Peyer's patch (tissue), 4 donors: ENCODE measurements around the gene TRAF3.

ENCODE experiments used
- POLR2A ChIP-seq, 2 donors: fragments of 450-650 bp; IDR thresholded peaks; one replicate each; pipeline ENCODE4 v1.5.1; 2017; ENCODE audit warnings: antibody characterized with exemption in 2 of 2, mild to moderate bottlenecking in 2 of 2, moderate library complexity in 2 of 2
- TF ChIP-seq, protein P1 (sequence below), 6 experiments: fragments of 450-650 bp in 4 of 6; fragments of 200-600 bp in 2 of 6; sonication (generic) in 1 of 6; IDR thresholded peaks; one replicate each; pipeline ENCODE4 v1.5.1; 2017 to 2019; ENCODE audit warnings: antibody characterized with exemption in 6 of 6, mild to moderate bottlenecking in 3 of 6, moderate library complexity in 1 of 6

DNA sequence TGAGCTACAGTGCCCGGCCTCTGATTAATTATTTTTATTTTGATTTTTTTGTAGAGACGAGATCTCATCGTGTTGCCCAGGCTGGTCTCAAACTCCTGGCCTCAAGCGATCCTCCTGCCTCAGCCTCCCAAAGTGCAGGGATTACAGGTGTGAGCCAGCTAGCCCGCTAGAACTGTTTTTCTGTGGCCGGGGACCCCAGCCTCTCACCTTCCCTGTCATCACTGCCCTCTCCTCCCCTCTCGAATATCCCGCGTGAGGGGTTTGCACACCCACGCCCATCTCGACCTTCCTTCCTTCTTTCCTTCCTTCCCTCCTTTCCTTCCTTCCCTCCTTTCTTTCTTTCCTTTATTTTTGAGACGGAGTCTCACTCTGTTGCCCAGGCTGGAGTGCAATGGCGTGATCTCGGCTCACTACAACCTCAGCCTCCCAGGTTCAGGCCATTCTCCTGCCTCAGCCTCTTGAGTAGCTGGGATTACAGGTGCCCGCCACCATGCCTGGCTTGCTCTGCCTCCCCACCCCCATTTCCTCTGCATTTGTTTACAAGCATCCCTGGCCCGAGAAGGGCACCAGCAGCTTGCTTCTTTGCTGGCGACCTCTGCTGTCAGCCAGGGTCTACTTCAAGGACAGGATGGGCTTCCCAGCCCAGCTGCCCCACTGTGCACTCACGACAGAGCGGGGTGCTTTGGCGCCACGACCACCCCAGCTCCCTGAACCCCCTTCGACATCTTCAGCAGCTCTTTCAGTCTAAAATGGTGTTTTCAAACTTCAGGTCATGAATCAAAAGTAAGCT is 4.3 kb upstream of the TRAF3 start:
- TF ChIP-seq, protein P1, sequence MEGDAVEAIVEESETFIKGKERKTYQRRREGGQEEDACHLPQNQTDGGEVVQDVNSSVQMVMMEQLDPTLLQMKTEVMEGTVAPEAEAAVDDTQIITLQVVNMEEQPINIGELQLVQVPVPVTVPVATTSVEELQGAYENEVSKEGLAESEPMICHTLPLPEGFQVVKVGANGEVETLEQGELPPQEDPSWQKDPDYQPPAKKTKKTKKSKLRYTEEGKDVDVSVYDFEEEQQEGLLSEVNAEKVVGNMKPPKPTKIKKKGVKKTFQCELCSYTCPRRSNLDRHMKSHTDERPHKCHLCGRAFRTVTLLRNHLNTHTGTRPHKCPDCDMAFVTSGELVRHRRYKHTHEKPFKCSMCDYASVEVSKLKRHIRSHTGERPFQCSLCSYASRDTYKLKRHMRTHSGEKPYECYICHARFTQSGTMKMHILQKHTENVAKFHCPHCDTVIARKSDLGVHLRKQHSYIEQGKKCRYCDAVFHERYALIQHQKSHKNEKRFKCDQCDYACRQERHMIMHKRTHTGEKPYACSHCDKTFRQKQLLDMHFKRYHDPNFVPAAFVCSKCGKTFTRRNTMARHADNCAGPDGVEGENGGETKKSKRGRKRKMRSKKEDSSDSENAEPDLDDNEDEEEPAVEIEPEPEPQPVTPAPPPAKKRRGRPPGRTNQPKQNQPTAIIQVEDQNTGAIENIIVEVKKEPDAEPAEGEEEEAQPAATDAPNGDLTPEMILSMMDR (IDR thresholded peaks at IDR 0.05) = no peak
- no peak for TF ChIP-seq POLR2A (IDR thresholded peaks at IDR 0.05)
